ENCODE measurements around the gene JUND. TPM values are rescaled to one million over a fixed set of nuclear protein-coding genes. Genes with fewer than 3 reads are reported as not detected.

The JUND gene
- total and polyA plus RNA-seq, 2 donors from 2014 or later: 117 to 181 TPM

DNA sequence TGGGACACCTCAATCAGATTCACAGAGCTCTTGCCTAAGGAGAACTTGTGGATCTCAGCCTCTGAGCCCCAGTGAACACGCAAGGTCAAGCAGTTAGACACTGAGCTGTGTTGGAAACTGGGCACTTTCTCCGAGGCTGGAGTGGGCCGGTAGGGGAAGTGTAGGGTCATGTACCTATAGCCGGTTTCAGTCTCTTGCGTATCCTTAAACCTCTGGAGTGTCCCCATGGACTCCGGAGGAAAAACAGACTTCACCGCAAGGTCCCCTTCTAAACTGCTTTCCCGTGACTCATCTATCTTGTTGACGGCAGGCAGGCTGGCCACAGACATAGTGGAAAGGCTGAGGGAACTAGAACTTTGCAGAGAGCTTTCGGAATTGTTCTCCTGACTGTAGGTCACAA lies 18.5 kb downstream of the JUND start:
- Histone ChIP-seq H3K27ac (ENCODE audit: low read depth in 2 of 2, low read length in 2 of 2) (no peak overlapping the region), H3K27me3 (ENCODE audit: control insufficient read depth, insufficient read depth, low read length) (no peaks in the 10 kb centered on the region), H3K4me3 (ENCODE audit: low read length in 3 of 3) (no peak overlapping the region), H3K4me1 (ENCODE audit: control insufficient read depth in 2 of 3, insufficient read depth in 2 of 3, low read depth in 1 of 3, low read length in 3 of 3) (no peaks in the 10 kb centered on the region), H3K36me3 (ENCODE audit: control insufficient read depth in 2 of 3, insufficient read depth in 3 of 3, low read length in 3 of 3) (peaks cover 0 to 18% (median 4%) of the 10 kb centered on the region in 3 donors), H3K9ac (ENCODE audit: low read length in 3 of 3) (no peak overlapping the region), H3K9me3 (ENCODE audit: control insufficient read depth in 2 of 3, insufficient read depth in 1 of 3, low read length in 3 of 3) (no peaks in the 10 kb centered on the region)
- no peak for DNase-seq
- intact Hi-C loops (cut with DNase I): no loop called here
- TF ChIP-seq CTCF (IDR thresholded peaks at IDR 0.05; ENCODE audit: borderline replicate concordance, extremely low read depth, insufficient read depth): no peak
- FAIRE-seq: no peak

GRCh38 chr19:18262144-18262543 lies 19.3 kb downstream of the JUND start:
- Histone ChIP-seq H3K9ac (ENCODE audit: low read length in 3 of 3) (no peak overlapping the region), H3K27ac (ENCODE audit: low read depth in 2 of 2, low read length in 2 of 2) (no peak overlapping the region), H3K27me3 (ENCODE audit: control insufficient read depth, insufficient read depth, low read length) (no peaks in the 10 kb centered on the region), H3K9me3 (ENCODE audit: control insufficient read depth in 2 of 3, insufficient read depth in 1 of 3, low read length in 3 of 3) (no peaks in the 10 kb centered on the region), H3K4me3 (ENCODE audit: low read length in 3 of 3) (no peak overlapping the region), H3K36me3 (ENCODE audit: control insufficient read depth in 2 of 3, insufficient read depth in 3 of 3, low read length in 3 of 3) (peaks cover 0 to 18% (median 4%) of the 10 kb centered on the region in 3 donors), H3K4me1 (ENCODE audit: control insufficient read depth in 2 of 3, insufficient read depth in 2 of 3, low read depth in 1 of 3, low read length in 3 of 3) (no peaks in the 10 kb centered on the region)
- no peak for DNase-seq
- no peak for FAIRE-seq
- no peak for TF ChIP-seq CTCF (IDR thresholded peaks at IDR 0.05; ENCODE audit: borderline replicate concordance, extremely low read depth, insufficient read depth)
- intact Hi-C loops (cut with DNase I): no loop called here

GRCh38 chr19:18261474-18261873 lies 19.9 kb downstream of the JUND start:
- Histone ChIP-seq H3K9ac (ENCODE audit: low read length in 3 of 3) (no peak overlapping the region), H3K9me3 (ENCODE audit: control insufficient read depth in 2 of 3, insufficient read depth in 1 of 3, low read length in 3 of 3) (no peaks in the 10 kb centered on the region), H3K27me3 (ENCODE audit: control insufficient read depth, insufficient read depth, low read length) (no peaks in the 10 kb centered on the region), H3K36me3 (ENCODE audit: control insufficient read depth in 2 of 3, insufficient read depth in 3 of 3, low read length in 3 of 3) (peaks cover 0 to 17% (median 2%) of the 10 kb centered on the region in 3 donors), H3K4me1 (ENCODE audit: control insufficient read depth in 2 of 3, insufficient read depth in 2 of 3, low read depth in 1 of 3, low read length in 3 of 3) (no peaks in the 10 kb centered on the region), H3K27ac (ENCODE audit: low read depth in 2 of 2, low read length in 2 of 2) (no peak overlapping the region), H3K4me3 (ENCODE audit: low read length in 3 of 3) (no peak overlapping the region)
- FAIRE-seq: no peak
- DNase-seq: no peak
- TF ChIP-seq CTCF (IDR thresholded peaks at IDR 0.05; ENCODE audit: borderline replicate concordance, extremely low read depth, insufficient read depth): no peak
- intact Hi-C loops (cut with DNase I): no loop called here

GRCh38 chr19:18259893-18260292 lies 21.5 kb downstream of the JUND start:
- intact Hi-C loops (cut with DNase I): loop anchor here (10.0 kb wide), 1 partner anchor 65 kb away; the partner anchor contains the start of gene MPV17L2
- FAIRE-seq (no peak), DNase-seq (no peak)
- H3K36me3 ChIP-seq (ENCODE audit: control insufficient read depth in 2 of 3, insufficient read depth in 3 of 3, low read length in 3 of 3): peaks cover 0 to 11% (median 0%) of the 10 kb centered on the region in 3 donors
- H3K27ac ChIP-seq (ENCODE audit: low read depth in 2 of 2, low read length in 2 of 2): no peak overlapping the region
- no peak for TF ChIP-seq CTCF (IDR thresholded peaks at IDR 0.05; ENCODE audit: borderline replicate concordance, extremely low read depth, insufficient read depth)
- H3K4me3 ChIP-seq (ENCODE audit: low read length in 3 of 3): no peak overlapping the region
- H3K4me1 ChIP-seq (ENCODE audit: control insufficient read depth in 2 of 3, insufficient read depth in 2 of 3, low read depth in 1 of 3, low read length in 3 of 3): no peaks in the 10 kb centered on the region
- no peaks in the 10 kb centered on the region for H3K9me3 ChIP-seq (ENCODE audit: control insufficient read depth in 2 of 3, insufficient read depth in 1 of 3, low read length in 3 of 3)
- no peaks in the 10 kb centered on the region for H3K27me3 ChIP-seq (ENCODE audit: control insufficient read depth, insufficient read depth, low read length)
- no peak overlapping the region for H3K9ac ChIP-seq (ENCODE audit: low read length in 3 of 3)
